Effector memory CD4-positive, alpha-beta T cell (primary cell): Measurements from ENCODE around the gene LARGE1.

ENCODE experiments used
- DNase-seq, 3 donors: peaks; one replicate each; pipeline ENCODE4 v3.0.0-alpha.2; 2020
- H3K27ac ChIP-seq: 2 replicates; pipeline ENCODE4 v1.7.0; 2013; ENCODE audit warnings: mild to moderate bottlenecking, low read length, moderate library complexity; ENCODE audit not compliant: insufficient read depth, poor library complexity, severe bottlenecking
- H3K27me3 ChIP-seq: replicated peaks from 2 replicates; pipeline ENCODE4 v1.7.0; 2013; ENCODE audit warnings: mild to moderate bottlenecking, low read length; ENCODE audit not compliant: insufficient read depth, control insufficient read depth, poor library complexity, severe bottlenecking
- H3K36me3 ChIP-seq: 2 replicates; pipeline ENCODE4 v1.7.0; 2013; ENCODE audit warnings: mild to moderate bottlenecking, low read length, moderate library complexity; ENCODE audit not compliant: control insufficient read depth, insufficient read depth
- H3K4me1 ChIP-seq: 2 replicates; pipeline ENCODE4 v1.7.0; 2013; ENCODE audit warnings: low read length, mild to moderate bottlenecking; ENCODE audit not compliant: control insufficient read depth, insufficient read depth, poor library complexity, severe bottlenecking
- H3K4me3 ChIP-seq: 2 replicates; pipeline ENCODE4 v1.7.0; 2013; ENCODE audit warnings: low read length, low read depth, mild to moderate bottlenecking; ENCODE audit not compliant: insufficient read depth, poor library complexity, severe bottlenecking
- H3K9me3 ChIP-seq: 2 replicates; pipeline ENCODE4 v1.7.0; 2013; ENCODE audit warnings: mild to moderate bottlenecking, low read length, moderate library complexity; ENCODE audit not compliant: control insufficient read depth

The LARGE1 gene

DNA sequence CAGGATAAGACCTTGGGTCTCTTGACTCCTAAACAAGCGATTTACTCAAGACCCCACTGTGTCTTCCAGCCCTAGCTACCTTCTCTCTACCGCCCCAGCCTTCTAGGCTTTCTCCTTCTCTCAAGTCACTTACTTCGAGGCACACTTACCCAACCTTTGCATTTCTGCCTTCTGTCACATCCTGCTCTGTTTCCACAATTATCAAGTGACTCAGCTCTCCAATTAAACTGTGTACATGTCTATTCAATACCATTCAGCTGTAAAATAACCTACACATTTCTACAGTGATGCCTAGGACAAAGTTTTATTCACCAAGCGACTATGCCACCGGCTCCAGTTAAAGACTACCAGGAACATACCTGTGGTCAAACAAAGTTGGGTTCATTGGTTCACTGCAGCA, 69.0 kb downstream of the LARGE1 start:
- no peak overlapping the region for H3K27ac ChIP-seq
- H3K4me1 ChIP-seq = no peaks in the 10 kb centered on the region
- no peak for DNase-seq
- H3K4me3 ChIP-seq = no peak overlapping the region
- H3K9me3 ChIP-seq = no peaks in the 10 kb centered on the region
- no peaks in the 10 kb centered on the region for H3K27me3 ChIP-seq
- no peaks in the 10 kb centered on the region for H3K36me3 ChIP-seq

DNA sequence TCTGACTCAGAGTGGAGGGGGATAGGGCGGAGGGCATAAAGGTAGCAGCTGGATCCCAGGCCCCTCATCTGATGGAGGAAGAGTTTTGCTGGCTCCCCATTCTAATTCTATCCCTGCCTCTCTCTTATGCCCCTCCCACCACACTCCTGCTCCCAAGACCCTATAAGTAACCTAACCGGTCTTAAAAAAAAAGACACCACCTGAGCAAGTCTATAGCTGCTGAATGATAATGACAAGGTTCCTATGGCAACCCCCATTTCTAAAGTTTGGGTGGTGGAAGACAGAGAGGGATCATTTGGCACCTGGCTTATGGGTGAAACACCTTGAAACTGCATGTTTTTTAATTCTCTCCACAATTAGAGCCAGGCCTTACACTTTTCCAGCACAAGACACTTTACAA, 69.6 kb downstream of the LARGE1 start:
- no peaks in the 10 kb centered on the region for H3K4me1 ChIP-seq
- no peaks in the 10 kb centered on the region for H3K27me3 ChIP-seq
- H3K36me3 ChIP-seq = no peaks in the 10 kb centered on the region
- no peak for DNase-seq
- no peak overlapping the region for H3K4me3 ChIP-seq
- no peak overlapping the region for H3K27ac ChIP-seq
- H3K9me3 ChIP-seq = no peaks in the 10 kb centered on the region

DNA sequence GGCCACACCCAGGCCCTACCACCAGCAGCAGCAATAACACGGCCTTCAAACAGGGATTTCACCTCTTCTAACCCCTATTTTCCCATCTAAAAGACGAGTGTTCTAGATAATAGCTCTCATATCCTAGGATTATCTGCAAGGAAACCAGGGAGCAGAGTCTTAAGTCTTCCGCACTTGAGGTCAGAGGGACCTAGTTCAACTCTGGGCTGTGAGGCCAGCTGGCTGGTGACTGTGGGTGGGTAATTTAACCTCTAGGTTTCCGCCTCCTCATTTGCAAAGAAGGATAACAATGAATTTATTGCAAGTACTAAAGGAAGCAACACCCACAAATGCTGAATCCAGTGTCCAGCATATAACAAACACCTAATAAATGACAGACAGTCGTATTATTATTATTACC, 70.1 kb downstream of the LARGE1 start:
- DNase-seq = no peak
- no peaks in the 10 kb centered on the region for H3K36me3 ChIP-seq

DNA sequence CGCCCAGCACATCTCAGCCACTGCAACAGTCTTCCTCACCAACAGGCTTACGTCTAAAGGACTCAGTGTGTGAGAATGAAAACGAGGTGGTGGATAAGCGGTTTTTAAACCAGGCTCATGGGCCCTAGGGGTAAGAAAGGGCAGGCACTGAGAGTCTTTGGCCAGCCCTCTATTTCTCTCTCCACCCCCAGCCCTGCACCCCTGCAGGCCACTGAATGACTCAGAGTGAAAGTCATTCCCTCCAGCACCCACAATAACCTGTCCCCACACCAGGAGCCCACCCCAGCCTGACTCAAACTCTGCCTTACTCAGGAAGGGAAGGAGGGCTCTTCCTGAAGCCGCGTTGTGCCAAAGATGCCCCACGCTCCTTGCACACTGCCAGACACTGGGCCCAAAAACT, 72.0 kb downstream of the LARGE1 start:
- H3K36me3 ChIP-seq = no peaks in the 10 kb centered on the region
- no peaks in the 10 kb centered on the region for H3K27me3 ChIP-seq
- DNase-seq = no peak
- H3K27ac ChIP-seq = no peak overlapping the region
- no peaks in the 10 kb centered on the region for H3K9me3 ChIP-seq
- no peak overlapping the region for H3K4me3 ChIP-seq
- H3K4me1 ChIP-seq = no peaks in the 10 kb centered on the region

More for the DNA sequence above, 70.1 kb downstream of the LARGE1 start:
- Histone ChIP-seq H3K4me3 (no peak overlapping the region), H3K4me1 (no peaks in the 10 kb centered on the region), H3K9me3 (no peaks in the 10 kb centered on the region), H3K27me3 (no peaks in the 10 kb centered on the region), H3K27ac (no peak overlapping the region)

DNA sequence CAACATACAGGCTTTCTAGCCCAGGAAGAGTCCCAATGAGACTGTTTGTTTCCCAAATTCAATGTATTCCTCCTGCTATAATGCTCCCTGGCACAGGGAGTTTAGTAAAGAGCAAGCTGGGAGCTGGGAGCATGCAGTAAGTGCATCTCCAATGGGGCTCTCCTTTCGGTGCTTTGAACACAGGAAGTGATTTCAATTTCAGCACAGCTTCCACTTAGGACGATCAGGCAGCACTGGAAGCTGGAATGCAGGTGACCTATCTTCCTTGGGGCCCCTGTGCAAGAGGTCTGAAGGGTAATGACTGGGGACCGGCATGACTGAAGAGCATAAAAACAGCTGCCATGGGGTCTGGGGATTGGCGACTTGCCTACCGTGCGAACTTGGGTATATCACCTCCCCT, 76.0 kb downstream of the LARGE1 start:
- H3K9me3 ChIP-seq = no peaks in the 10 kb centered on the region
- no peaks in the 10 kb centered on the region for H3K27me3 ChIP-seq
- H3K27ac ChIP-seq = no peak overlapping the region
- no peak for DNase-seq
- H3K4me3 ChIP-seq = no peak overlapping the region
- no peaks in the 10 kb centered on the region for H3K36me3 ChIP-seq
- H3K4me1 ChIP-seq = no peaks in the 10 kb centered on the region

DNA sequence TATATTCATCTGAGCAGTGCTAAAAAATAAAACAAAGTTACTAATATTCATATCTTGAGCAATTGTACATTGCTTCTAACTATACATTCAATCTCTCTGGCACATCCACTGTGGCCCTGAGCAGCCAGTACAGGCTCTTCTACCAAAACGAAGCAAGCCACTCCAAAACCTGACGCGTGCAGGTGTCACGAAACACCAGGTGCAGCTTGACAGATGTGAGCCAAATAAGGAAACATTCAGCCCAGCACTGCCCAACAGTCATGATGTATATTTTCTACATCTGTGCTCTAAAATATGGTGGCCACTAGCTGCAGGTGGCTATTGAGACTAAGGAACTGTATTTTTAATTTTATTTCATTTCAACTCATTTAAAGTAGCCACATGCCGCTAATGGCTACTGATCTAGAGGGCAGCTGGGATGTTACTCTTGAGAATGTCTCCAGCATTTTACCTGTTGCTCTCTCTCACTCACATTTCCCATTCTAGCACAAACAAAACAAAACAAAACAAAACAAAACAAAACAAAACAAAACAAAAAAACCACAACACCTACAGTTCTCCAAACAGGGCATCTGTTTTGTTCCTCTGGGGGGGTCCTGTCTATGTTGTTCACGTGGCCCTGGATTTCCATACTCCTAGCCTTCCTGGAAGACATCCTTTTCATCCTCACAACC, 77.7 kb downstream of the LARGE1 start:
- DNase-seq = no peak
- no peaks in the 10 kb centered on the region for H3K36me3 ChIP-seq
- H3K4me3 ChIP-seq = no peak overlapping the region

DNA sequence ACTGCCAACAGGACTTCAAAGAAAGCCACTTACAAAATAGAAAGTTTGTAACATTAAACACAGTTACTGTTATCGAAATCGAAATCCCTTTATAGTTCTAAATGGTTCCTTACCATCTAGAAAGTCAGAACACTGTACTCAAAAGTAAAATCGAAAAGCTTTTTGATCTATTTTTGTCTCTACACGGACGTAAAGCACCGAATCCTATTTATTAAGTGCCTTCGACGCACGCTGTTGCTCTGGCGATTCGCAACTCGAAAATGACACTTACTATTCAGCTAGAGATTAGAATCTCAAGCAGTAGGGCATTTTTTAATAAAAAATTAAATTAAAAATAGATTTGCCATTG, 78.3 kb downstream of the LARGE1 start:
- Histone ChIP-seq H3K9me3 (no peaks in the 10 kb centered on the region), H3K36me3 (no peaks in the 10 kb centered on the region), H3K4me1 (no peaks in the 10 kb centered on the region), H3K27me3 (no peaks in the 10 kb centered on the region), H3K27ac (no peak overlapping the region), H3K4me3 (no peak overlapping the region)
- no peak for DNase-seq

More for the DNA sequence above, 77.7 kb downstream of the LARGE1 start:
- no peaks in the 10 kb centered on the region for H3K27me3 ChIP-seq
- H3K9me3 ChIP-seq = no peaks in the 10 kb centered on the region
- H3K27ac ChIP-seq = no peak overlapping the region
- H3K4me1 ChIP-seq = no peaks in the 10 kb centered on the region

DNA sequence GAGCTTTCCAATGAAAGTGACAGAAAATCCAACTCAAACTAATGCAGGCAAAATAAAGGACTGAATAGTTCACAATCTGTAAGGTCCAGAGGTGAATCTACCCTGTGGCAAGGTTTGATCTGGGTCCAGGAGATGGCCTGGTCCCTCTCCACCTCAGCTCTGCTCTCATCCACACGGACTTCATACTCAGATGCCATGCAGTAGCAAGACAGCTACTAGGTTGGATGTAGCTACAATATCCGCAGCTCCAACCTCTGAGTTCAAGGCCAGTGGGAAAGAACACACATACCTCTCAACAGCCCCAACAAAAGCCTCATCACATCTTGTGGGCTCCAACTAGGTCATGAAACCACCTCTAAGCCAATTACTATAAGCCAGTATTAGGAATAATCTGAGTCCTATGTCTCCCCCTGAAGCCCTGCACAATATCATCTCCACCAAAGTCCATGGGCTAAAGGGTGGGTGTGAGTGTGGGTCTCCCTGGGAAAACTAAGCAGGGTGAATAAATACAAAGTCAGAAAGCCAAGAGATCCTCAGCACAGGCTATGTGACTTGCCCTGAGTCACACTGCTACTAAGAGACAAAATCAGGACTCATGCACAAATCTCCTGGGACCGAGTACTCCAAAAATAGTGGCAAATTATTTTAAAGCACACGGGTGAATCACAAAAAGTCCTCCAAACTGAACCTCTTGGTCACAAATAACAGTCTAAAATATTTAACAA, 78.8 kb downstream of the LARGE1 start:
- DNase-seq = no peak
- H3K36me3 ChIP-seq = no peaks in the 10 kb centered on the region
- no peaks in the 10 kb centered on the region for H3K9me3 ChIP-seq
- no peak overlapping the region for H3K4me3 ChIP-seq
- no peaks in the 10 kb centered on the region for H3K4me1 ChIP-seq
- H3K27me3 ChIP-seq = no peaks in the 10 kb centered on the region
- no peak overlapping the region for H3K27ac ChIP-seq

DNA sequence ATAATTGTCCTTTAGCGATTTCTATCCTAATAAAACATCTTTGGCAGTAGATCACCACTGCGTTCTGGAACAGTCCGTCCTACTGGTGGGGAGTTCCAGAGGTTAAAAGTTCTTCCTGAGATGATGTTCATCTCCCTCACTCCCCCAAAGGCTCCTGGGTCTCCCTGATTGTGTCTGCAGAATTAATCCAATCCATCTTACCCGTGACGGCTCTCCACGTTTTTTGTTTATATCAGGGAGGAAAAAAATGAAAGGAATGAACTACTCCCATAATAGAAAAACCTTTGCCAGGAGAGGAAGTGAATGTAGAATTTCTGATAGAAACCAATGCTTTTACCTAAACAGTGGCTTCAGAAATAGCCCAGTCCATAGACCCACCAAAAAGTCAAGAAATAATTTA, 81.6 kb downstream of the LARGE1 start:
- no peaks in the 10 kb centered on the region for H3K27me3 ChIP-seq
- no peak overlapping the region for H3K27ac ChIP-seq
- no peaks in the 10 kb centered on the region for H3K36me3 ChIP-seq
- H3K4me1 ChIP-seq = no peaks in the 10 kb centered on the region
- H3K9me3 ChIP-seq = no peaks in the 10 kb centered on the region
- DNase-seq = no peak
- H3K4me3 ChIP-seq = no peak overlapping the region

DNA sequence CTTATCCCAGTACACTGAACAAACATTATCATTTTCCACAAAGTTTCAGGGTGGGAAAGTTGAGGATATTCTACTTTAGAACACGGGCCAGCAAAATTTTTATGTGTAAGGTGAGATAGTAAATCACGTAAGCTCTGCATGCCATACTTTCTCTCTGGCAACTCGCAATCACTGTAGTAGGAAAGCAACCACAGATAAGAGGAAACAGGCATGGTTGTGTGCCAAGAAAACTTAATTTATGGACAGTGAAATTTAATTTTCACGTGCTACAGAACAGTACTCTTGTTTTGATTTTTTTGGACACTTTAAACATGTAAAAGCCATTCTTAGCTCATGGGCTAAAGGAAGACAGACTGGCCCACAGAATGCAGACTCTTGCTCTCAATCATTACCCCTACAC, 82.5 kb downstream of the LARGE1 start:
- H3K27ac ChIP-seq = no peak overlapping the region
- no peak for DNase-seq
- no peaks in the 10 kb centered on the region for H3K27me3 ChIP-seq
- no peaks in the 10 kb centered on the region for H3K4me1 ChIP-seq
- H3K4me3 ChIP-seq = no peak overlapping the region
- H3K36me3 ChIP-seq = no peaks in the 10 kb centered on the region
- no peaks in the 10 kb centered on the region for H3K9me3 ChIP-seq
